B cell (primary cell): ENCODE results near the gene SCAMP5. TPM values are rescaled to one million over a fixed set of nuclear protein-coding genes. Genes with fewer than 3 reads are reported as not detected.

Experiments
- ATAC-seq: fragments of 200-7000 bp; cut with Tn5 transposase; one replicate; pipeline ENCODE4 v1.10.0; 2021; ENCODE audit warnings: low read depth, mild to moderate bottlenecking, moderate number of reproducible peaks, moderate library complexity
- CTCF ChIA-PET: fragments of 350-600 bp; sonication (Branson Sonifier 250); formaldehyde crosslinking; loops from one replicate; lab custom pipeline; 2021; ENCODE audit warnings: antibody characterized with exemption, inconsistent platforms; lab: Charles Lee
- POLR2A ChIA-PET: fragments of 350-600 bp; sonication (Branson Sonifier 250); formaldehyde crosslinking; loops from one replicate; lab custom pipeline; 2021; ENCODE audit warnings: antibody characterized with exemption; lab: Charles Lee
- DNase-seq: peaks from one replicate; pipeline ENCODE4 v3.0.0; 2013
- H2AFZ ChIP-seq: 2 replicates; pipeline ENCODE4 v1.6.1; 2012; ENCODE audit warnings: mild to moderate bottlenecking, low read depth, low read length; ENCODE audit not compliant: insufficient read depth, poor library complexity, severe bottlenecking
- H3K27ac ChIP-seq, 2 donors: 1 replicate in 1 of 2; 2 replicates in 1 of 2; pipeline ENCODE4 v1.5.1; 2012 to 2013; ENCODE audit warnings: low read length in 2 of 2, mild to moderate bottlenecking in 2 of 2, moderate library complexity in 1 of 2
- H3K27me3 ChIP-seq, 4 experiments: fragments of 200-600 bp in 1 of 4; sonication (generic) in 1 of 4; replicated peaks in 1 of 4; 1 replicate in 2 of 4; 2 replicates in 2 of 4; pipeline versions ENCODE4 v1.6.1 to v1.7.0; 2013 to 2016; ENCODE audit warnings: low read length in 3 of 4, mild to moderate bottlenecking in 2 of 4, mixed read lengths in 1 of 4, moderate library complexity in 1 of 4; ENCODE audit not compliant: insufficient read depth in 4 of 4, control insufficient read depth in 3 of 4; ENCODE audit errors: control extremely low read depth in 1 of 4
- H3K36me3 ChIP-seq, 2 experiments: replicated peaks in 1 of 2; 1 replicate in 1 of 2; 2 replicates in 1 of 2; pipeline versions ENCODE4 v1.6.1 to v1.7.1; 2013; ENCODE audit warnings: low read length in 1 of 2; ENCODE audit not compliant: insufficient read depth in 2 of 2, control insufficient read depth in 1 of 2; ENCODE audit errors: control extremely low read depth in 1 of 2, extremely low read depth in 1 of 2
- H3K4me1 ChIP-seq, 2 donors: fragments of 200-600 bp in 1 of 2; sonication (generic) in 1 of 2; 1 replicate in 1 of 2; 2 replicates in 1 of 2; pipeline versions ENCODE4 v1.5.1 to v1.6.1; 2013 to 2017; ENCODE audit warnings: low read length in 2 of 2; ENCODE audit not compliant: control insufficient read depth in 2 of 2, insufficient read depth in 2 of 2
- H3K4me2 ChIP-seq: replicated peaks from 2 replicates; pipeline ENCODE3; 2012; ENCODE audit warnings: mild to moderate bottlenecking, low read depth, low read length; ENCODE audit not compliant: poor library complexity, severe bottlenecking
- H3K4me3 ChIP-seq, 5 experiments: fragments of 200-600 bp in 1 of 5; sonication (generic) in 1 of 5; 1 replicate in 3 of 5; 2 replicates in 2 of 5; pipeline versions ENCODE4 v1.5.1 to v1.7.0; 2011 to 2016; ENCODE audit warnings: low read length in 4 of 5, mild to moderate bottlenecking in 4 of 5, low read depth in 2 of 5, control low read depth in 1 of 5, moderate library complexity in 1 of 5; ENCODE audit not compliant: insufficient read depth in 1 of 5; ENCODE audit errors: control extremely low read depth in 1 of 5, extremely low read depth in 1 of 5
- H3K79me2 ChIP-seq: fragments of 200-600 bp; sonication (generic); one replicate; pipeline ENCODE4 v1.6.0; 2016; ENCODE audit warnings: low read length; ENCODE audit not compliant: control insufficient read depth, insufficient read depth
- H3K9ac ChIP-seq: fragments of 200-600 bp; sonication (generic); 2 replicates; pipeline ENCODE4 v1.6.1; 2017; ENCODE audit warnings: mild to moderate bottlenecking, low read length, moderate library complexity
- H3K9me3 ChIP-seq, 3 donors: one replicate each; pipeline versions ENCODE4 v1.6.1 to v1.7.1; 2013; ENCODE audit warnings: low read length in 2 of 3; ENCODE audit not compliant: control insufficient read depth in 2 of 3, insufficient read depth in 1 of 3; ENCODE audit errors: control extremely low read depth in 1 of 3
- H4K20me1 ChIP-seq: 2 replicates; pipeline ENCODE4 v1.6.0; 2012; ENCODE audit warnings: mild to moderate bottlenecking, low read length; ENCODE audit not compliant: insufficient read depth, control insufficient read depth, poor library complexity, severe bottlenecking
- H3K27ac Mint-ChIP-seq: one replicate; pipeline ENCODE4 v1.8.0; 2021; ENCODE audit warnings: mixed read lengths
- H3K27me3 Mint-ChIP-seq: one replicate; pipeline ENCODE4 v1.8.0; 2021; ENCODE audit warnings: mixed read lengths
- H3K4me1 Mint-ChIP-seq: one replicate; pipeline ENCODE4 v1.8.0; 2021; ENCODE audit warnings: mixed read lengths
- H3K4me3 Mint-ChIP-seq: one replicate; pipeline ENCODE4 v1.8.0; 2021; ENCODE audit warnings: mixed read lengths
- H3K9me3 Mint-ChIP-seq: one replicate; pipeline ENCODE4 v1.8.0; 2022; ENCODE audit warnings: mixed read lengths; ENCODE audit not compliant: insufficient read depth
- EZH2 ChIP-seq: IDR thresholded peaks from 2 replicates; pipeline ENCODE4 v1.6.1; 2012; ENCODE audit warnings: borderline replicate concordance, low read depth, mild to moderate bottlenecking, moderate library complexity, low read length; ENCODE audit not compliant: insufficient read depth, poor library complexity, severe bottlenecking
- WGBS: methylation state at CpG from one replicate; pipeline ENCODE4 v1.1.5; 2013; ENCODE audit warnings: missing lambda C conversion rate; ENCODE audit not compliant: insufficient coverage; 5-methylcytosine and 5-hydroxymethylcytosine counted together
- intact Hi-C: fragments of 100-400 bp; cut with micrococcal nuclease; formaldehyde crosslinking; loops from one replicate; pipeline ENCODE4 v1.10.0; 2022
- polyA plus RNA-seq: library from polyadenylated mRNA; depleted of rRNA; stranded (reverse); fragments of >200 nt; gene quantifications from 2 replicates; pipeline ENCODE4 v1.2.3, GENCODE V29; 2012
- total RNA-seq, 2 donors: library from RNA; stranded (reverse); fragments of 120-200 nt in 1 of 2; gene quantifications; 1 replicate in 1 of 2; 2 replicates in 1 of 2; pipeline versions ENCODE4 v1.2.3 to v1.2.4, GENCODE V29; 2013 to 2022
- TF ChIP-seq, protein P1 (sequence below): fragments of 200-600 bp; IDR thresholded peaks from one replicate; pipeline ENCODE4 v1.8.0; 2022; ENCODE audit warnings: antibody characterized with exemption, mild to moderate bottlenecking

Gene SCAMP5
- total and polyA plus RNA-seq, 2 donors (not counting 1 experiment from before 2014, with no cell fraction given), result 0.59 to 3.4 TPM

DNA sequence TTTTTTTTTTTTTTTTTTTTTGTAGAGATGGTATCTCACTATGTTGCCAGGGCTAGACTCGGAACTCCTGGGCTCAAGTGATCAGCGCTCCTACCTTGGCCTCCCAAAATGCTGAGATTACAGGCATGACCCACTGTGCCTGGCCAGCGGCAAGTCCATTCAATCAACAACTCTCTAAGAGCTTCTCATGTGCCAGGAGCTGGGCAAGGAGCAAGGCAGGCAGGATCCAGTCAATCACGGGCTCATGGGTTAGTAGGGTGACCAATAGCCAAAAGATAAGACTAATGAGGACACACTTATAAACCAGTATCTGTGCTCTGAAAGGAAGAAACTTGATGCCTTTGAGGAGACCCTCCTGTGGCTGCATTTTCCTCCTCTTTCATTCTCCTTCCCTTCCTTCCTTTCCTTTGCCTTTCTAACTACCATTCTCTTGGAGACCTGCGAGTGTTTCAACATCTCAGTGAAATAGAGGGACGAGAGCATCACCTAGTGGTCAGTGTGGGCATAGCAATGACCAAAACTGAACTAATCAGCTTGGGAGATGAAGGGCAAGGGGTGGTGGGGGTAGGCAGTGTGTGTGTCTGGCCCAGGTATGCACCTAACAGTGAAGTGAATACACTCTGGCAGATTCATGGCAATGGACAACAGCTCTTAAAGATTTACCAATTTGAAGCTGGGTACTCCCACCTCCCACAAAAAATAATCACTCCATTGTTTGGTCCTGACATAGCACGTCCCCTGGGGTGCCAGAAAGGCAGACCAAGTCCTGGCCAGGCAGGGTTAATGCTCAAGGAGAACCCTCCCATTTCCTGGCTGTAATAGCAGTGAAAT, 45.1 kb upstream of the SCAMP5 start:
- CTCF ChIA-PET, result interaction anchor here (0.5 to 4.1 kb wide), 41 partner anchors 8 to 578 kb away, joined by 3 to 87 read pairs (median 4); partner anchors contain the start of genes CLK3, COX5A and FAM219B
- H4K20me1 ChIP-seq, result peaks cover 13% of the 10 kb centered on the region
- Mint-ChIP-seq H3K27me3 (peaks cover 7% of the 10 kb centered on the region), H3K4me1 (peaks cover 6% of the 10 kb centered on the region), H3K4me3 (no peak overlapping the region), H3K9me3 (no peaks in the 10 kb centered on the region), H3K27ac (no peak overlapping the region)
- no peak overlapping the region for H3K4me3 ChIP-seq
- intact Hi-C loops, result loop anchor here (1.0 kb wide), 3 partner anchors 49 to 315 kb away; no protein-coding TSS in a partner anchor
- TF ChIP-seq, protein P1, sequence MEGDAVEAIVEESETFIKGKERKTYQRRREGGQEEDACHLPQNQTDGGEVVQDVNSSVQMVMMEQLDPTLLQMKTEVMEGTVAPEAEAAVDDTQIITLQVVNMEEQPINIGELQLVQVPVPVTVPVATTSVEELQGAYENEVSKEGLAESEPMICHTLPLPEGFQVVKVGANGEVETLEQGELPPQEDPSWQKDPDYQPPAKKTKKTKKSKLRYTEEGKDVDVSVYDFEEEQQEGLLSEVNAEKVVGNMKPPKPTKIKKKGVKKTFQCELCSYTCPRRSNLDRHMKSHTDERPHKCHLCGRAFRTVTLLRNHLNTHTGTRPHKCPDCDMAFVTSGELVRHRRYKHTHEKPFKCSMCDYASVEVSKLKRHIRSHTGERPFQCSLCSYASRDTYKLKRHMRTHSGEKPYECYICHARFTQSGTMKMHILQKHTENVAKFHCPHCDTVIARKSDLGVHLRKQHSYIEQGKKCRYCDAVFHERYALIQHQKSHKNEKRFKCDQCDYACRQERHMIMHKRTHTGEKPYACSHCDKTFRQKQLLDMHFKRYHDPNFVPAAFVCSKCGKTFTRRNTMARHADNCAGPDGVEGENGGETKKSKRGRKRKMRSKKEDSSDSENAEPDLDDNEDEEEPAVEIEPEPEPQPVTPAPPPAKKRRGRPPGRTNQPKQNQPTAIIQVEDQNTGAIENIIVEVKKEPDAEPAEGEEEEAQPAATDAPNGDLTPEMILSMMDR, result peak; percentile 97
- TF ChIP-seq EZH2, result no peak
- H3K4me1 ChIP-seq, result peaks cover 5 to 7% of the 10 kb centered on the region in 2 donors
- H3K4me2 ChIP-seq, result no peak overlapping the region
- POLR2A ChIA-PET, result interaction anchor here (1.1 kb wide), 1 partner anchor 12 kb away, joined by 3 read pairs; no protein-coding TSS in a partner anchor
- H3K9ac ChIP-seq, result no peak overlapping the region
- no peaks in the 10 kb centered on the region for H3K79me2 ChIP-seq
- no peaks in the 10 kb centered on the region for H3K36me3 ChIP-seq
- no peaks in the 10 kb centered on the region for H3K9me3 ChIP-seq
- peaks cover 0 to 22% (median 2%) of the 10 kb centered on the region in 4 experiments for H3K27me3 ChIP-seq
- peak; percentile 86 for DNase-seq
- ATAC-seq, result peak; percentile 95
- no peak overlapping the region for H2AFZ ChIP-seq
- no peak overlapping the region for H3K27ac ChIP-seq
- WGBS, result 97% methylated on average over 3 of the region's 7 CpGs

DNA sequence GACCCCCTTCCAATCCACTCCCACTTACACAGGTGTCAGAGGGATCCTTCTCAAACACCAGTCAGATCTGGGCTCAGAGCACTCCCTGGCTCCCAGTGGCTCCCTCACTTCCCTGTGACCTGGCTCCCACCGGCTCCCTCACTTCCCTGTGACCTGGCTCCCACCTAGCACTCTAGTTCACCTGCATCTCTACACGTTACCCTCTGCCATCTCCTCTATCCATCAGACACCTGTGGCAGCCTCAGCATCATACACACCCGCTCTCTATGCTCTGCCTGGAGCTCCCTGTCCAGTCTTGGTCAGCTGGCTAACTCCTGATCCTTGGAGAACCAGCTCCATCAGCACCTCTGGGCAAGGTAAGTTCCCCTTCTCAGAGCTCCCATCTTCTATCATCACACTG, 44.4 kb upstream of the SCAMP5 start:
- Histone ChIP-seq H2AFZ (no peak overlapping the region), H3K4me2 (no peak overlapping the region), H3K79me2 (no peaks in the 10 kb centered on the region), H3K9me3 (peaks cover 0 to 5% (median 0%) of the 10 kb centered on the region in 3 donors), H3K27me3 (peaks cover 0 to 29% (median 5%) of the 10 kb centered on the region in 4 experiments), H3K9ac (no peak overlapping the region), H3K4me3 (no peak overlapping the region), H4K20me1 (peaks cover 20% of the 10 kb centered on the region), H3K36me3 (no peaks in the 10 kb centered on the region), H3K4me1 (peaks cover 12 to 14% of the 10 kb centered on the region in 2 donors), H3K27ac (no peak overlapping the region)
- Mint-ChIP-seq H3K4me1 (peaks cover 10% of the 10 kb centered on the region), H3K9me3 (no peaks in the 10 kb centered on the region), H3K27ac (no peak overlapping the region), H3K27me3 (peaks cover 7% of the 10 kb centered on the region), H3K4me3 (no peak overlapping the region)
- ChIA-PET POLR2A (interaction anchor here (0.6 to 1.1 kb wide), 2 partner anchors 12 to 74 kb away, joined by 3 to 6 read pairs; no protein-coding TSS in a partner anchor), CTCF (interaction anchor here (0.5 to 4.1 kb wide), 41 partner anchors 8 to 579 kb away, joined by 3 to 87 read pairs (median 5); partner anchors contain the start of genes CLK3, COX5A and FAM219B)
- TF ChIP-seq EZH2, result no peak
- TF ChIP-seq, protein P1, result no peak
- ATAC-seq (no peak), DNase-seq (no peak)
- WGBS, result 83% methylated on average over 3 of the region's 3 CpGs
- intact Hi-C loops, result no loop called here
